HEK293 (cell line): ENCODE measurements around the gene FREM1.

Source experiments
- CTCF ChIA-PET: fragments of 350-600 bp; formaldehyde crosslinking; extraction: SDS; loops from one replicate; lab custom pipeline; 2021; ENCODE audit warnings: antibody characterized with exemption; lab: Yijun Ruan, JAX
- POLR2A ChIA-PET: fragments of 300-600 bp; formaldehyde crosslinking; extraction: SDS; loops from one replicate; lab custom pipeline; 2020; ENCODE audit warnings: antibody characterized with exemption, inconsistent platforms; lab: Yijun Ruan, JAX
- H3K27ac ChIP-seq: fragments of 200-500 bp; sonication (Bioruptor generic); 2 replicates; pipeline ENCODE4 v1.5.1; 2014; ENCODE audit warnings: low read depth, low read length, control low read depth, inconsistent platforms; ENCODE audit errors: extremely low read depth
- H3K36me3 ChIP-seq, 2 experiments: fragments of 200-500 bp in 1 of 2; sonication (Bioruptor generic) in 1 of 2; 1 replicate in 1 of 2; 2 replicates in 1 of 2; pipeline ENCODE4 v1.5.1; 2014 to 2017; ENCODE audit warnings: inconsistent platforms in 2 of 2, low read length in 2 of 2; ENCODE audit not compliant: control insufficient read depth in 2 of 2, insufficient read depth in 1 of 2
- H3K4me1 ChIP-seq: fragments of 200-500 bp; sonication (Bioruptor generic); 2 replicates; pipeline ENCODE4 v1.5.1; 2014; ENCODE audit warnings: mild to moderate bottlenecking, low read length, inconsistent platforms; ENCODE audit not compliant: control insufficient read depth, insufficient read depth
- H3K4me3 ChIP-seq: 2 replicates; pipeline ENCODE4 v1.5.1; 2011; ENCODE audit warnings: low read depth, mild to moderate bottlenecking, control low read depth, low read length, moderate library complexity
- H3K9me3 ChIP-seq: fragments of 200-500 bp; sonication (Bioruptor generic); 2 replicates; pipeline ENCODE4 v1.5.1; 2014; ENCODE audit warnings: low read depth, low read length, inconsistent platforms; ENCODE audit not compliant: control insufficient read depth, insufficient read depth
- ZBTB17 ChIP-seq: fragments of 450-650 bp; formaldehyde crosslinking; IDR thresholded peaks from 2 replicates; pipeline ENCODE4 v1.5.1; 2016; ENCODE audit warnings: missing biosample characterization, missing genetic modification characterization
- ZNF112 ChIP-seq: fragments of 450-650 bp; formaldehyde crosslinking; IDR thresholded peaks from 2 replicates; pipeline ENCODE4 v1.5.0; 2017; ENCODE audit warnings: missing biosample characterization, missing genetic modification characterization
- ZNF157 ChIP-seq: fragments of 450-650 bp; formaldehyde crosslinking; IDR thresholded peaks from 2 replicates; pipeline ENCODE4 v1.5.1; 2016; ENCODE audit warnings: missing biosample characterization, missing genetic modification characterization
- ZNF221 ChIP-seq: fragments of 450-650 bp; formaldehyde crosslinking; IDR thresholded peaks from 2 replicates; pipeline ENCODE4 v1.5.1; 2017; ENCODE audit warnings: missing biosample characterization, missing genetic modification characterization, borderline replicate concordance
- ZNF510 ChIP-seq: fragments of 450-650 bp; formaldehyde crosslinking; IDR thresholded peaks from 2 replicates; pipeline ENCODE4 v1.5.1; 2018; ENCODE audit warnings: mild to moderate bottlenecking, missing genetic modification characterization, missing biosample characterization; ENCODE audit not compliant: insufficient replicate concordance
- ZNF530 ChIP-seq: fragments of 450-650 bp; formaldehyde crosslinking; IDR thresholded peaks from 2 replicates; pipeline ENCODE4 v1.5.1; 2016; ENCODE audit warnings: low read depth, missing biosample characterization, missing genetic modification characterization
- ZNF561 ChIP-seq: fragments of 450-650 bp; IDR thresholded peaks from 2 replicates; pipeline ENCODE4 v1.5.1; 2018; ENCODE audit warnings: missing biosample characterization, missing genetic modification characterization, borderline replicate concordance
- ZNF596 ChIP-seq: fragments of 450-650 bp; IDR thresholded peaks from 2 replicates; pipeline ENCODE4 v1.5.0; 2018; ENCODE audit warnings: missing biosample characterization, mild to moderate bottlenecking, missing genetic modification characterization, moderate library complexity
- ZNF747 ChIP-seq: fragments of 450-650 bp; formaldehyde crosslinking; IDR thresholded peaks from 2 replicates; pipeline ENCODE4 v1.5.1; 2016; ENCODE audit warnings: missing biosample characterization, missing genetic modification characterization
- ZSCAN23 ChIP-seq: fragments of 450-650 bp; formaldehyde crosslinking; IDR thresholded peaks from 2 replicates; pipeline ENCODE4 v1.5.1; 2016; ENCODE audit warnings: missing biosample characterization, missing genetic modification characterization
- TF ChIP-seq, protein P1 (sequence below): fragments of 450-650 bp; formaldehyde crosslinking; IDR thresholded peaks from 2 replicates; pipeline ENCODE4 v1.5.1; 2016; ENCODE audit warnings: missing biosample characterization, missing genetic modification characterization
- TF ChIP-seq, protein P2 (sequence below): fragments of 450-650 bp; formaldehyde crosslinking; IDR thresholded peaks from 2 replicates; pipeline ENCODE4 v1.5.1; 2017; ENCODE audit warnings: missing biosample characterization, missing genetic modification characterization
- TF ChIP-seq, protein P3 (sequence below): IDR thresholded peaks from 2 replicates; pipeline ENCODE4 v1.6.1; 2011; ENCODE audit warnings: mild to moderate bottlenecking, low read depth, low read length, borderline replicate concordance
- TF ChIP-seq, protein P4 (sequence below): fragments of 450-650 bp; formaldehyde crosslinking; conservative IDR thresholded peaks from 2 replicates; pipeline ENCODE4 v1.5.1; 2016; ENCODE audit warnings: low read depth, missing biosample characterization, missing genetic modification characterization
- TF ChIP-seq, protein P5 (sequence below): fragments of 450-650 bp; formaldehyde crosslinking; IDR thresholded peaks from 2 replicates; pipeline ENCODE4 v1.5.1; 2016; ENCODE audit warnings: missing biosample characterization, missing genetic modification characterization

FREM1 gene

DNA sequence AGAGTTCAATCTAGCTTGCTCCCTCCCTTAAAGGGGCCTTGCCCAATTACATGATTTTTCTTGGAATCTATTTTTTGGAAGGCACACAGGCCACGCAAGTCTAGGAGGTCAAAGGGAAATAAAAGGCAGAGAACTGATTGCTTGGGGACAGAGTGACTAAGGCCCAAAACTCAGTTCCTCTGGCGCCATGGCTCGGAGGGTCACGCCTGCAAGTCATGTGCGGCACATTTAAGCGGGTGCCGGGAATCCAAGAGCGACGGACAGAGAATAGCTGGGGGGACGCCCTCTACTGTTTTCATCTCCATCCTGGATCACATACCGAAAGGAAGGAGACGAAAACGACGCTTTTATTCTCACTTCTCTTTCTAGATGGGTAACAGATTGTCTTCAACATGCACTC is 78.6 kb downstream of the FREM1 start (continued):
- TF ChIP-seq, protein P1, sequence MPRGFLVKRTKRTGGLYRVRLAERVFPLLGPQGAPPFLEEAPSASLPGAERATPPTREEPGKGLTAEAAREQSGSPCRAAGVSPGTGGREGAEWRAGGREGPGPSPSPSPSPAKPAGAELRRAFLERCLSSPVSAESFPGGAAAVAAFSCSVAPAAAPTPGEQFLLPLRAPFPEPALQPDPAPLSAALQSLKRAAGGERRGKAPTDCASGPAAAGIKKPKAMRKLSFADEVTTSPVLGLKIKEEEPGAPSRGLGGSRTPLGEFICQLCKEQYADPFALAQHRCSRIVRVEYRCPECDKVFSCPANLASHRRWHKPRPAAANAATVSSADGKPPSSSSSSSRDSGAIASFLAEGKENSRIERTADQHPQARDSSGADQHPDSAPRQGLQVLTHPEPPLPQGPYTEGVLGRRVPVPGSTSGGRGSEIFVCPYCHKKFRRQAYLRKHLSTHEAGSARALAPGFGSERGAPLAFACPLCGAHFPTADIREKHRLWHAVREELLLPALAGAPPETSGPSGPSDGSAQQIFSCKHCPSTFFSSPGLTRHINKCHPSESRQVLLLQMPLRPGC (tag by site-specific recombination): no peak
- no peak for TF ChIP-seq ZNF530 (tag by site-specific recombination)
- no peak for TF ChIP-seq ZNF157 (tag by site-specific recombination)
- TF ChIP-seq, protein P2, sequence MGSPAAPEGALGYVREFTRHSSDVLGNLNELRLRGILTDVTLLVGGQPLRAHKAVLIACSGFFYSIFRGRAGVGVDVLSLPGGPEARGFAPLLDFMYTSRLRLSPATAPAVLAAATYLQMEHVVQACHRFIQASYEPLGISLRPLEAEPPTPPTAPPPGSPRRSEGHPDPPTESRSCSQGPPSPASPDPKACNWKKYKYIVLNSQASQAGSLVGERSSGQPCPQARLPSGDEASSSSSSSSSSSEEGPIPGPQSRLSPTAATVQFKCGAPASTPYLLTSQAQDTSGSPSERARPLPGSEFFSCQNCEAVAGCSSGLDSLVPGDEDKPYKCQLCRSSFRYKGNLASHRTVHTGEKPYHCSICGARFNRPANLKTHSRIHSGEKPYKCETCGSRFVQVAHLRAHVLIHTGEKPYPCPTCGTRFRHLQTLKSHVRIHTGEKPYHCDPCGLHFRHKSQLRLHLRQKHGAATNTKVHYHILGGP (tag by site-specific recombination): no peak
- TF ChIP-seq ZBTB17 (tag by site-specific recombination): no peak
- no peak for TF ChIP-seq ZSCAN23 (tag by site-specific recombination)
- no peak for TF ChIP-seq ZNF596 (tag by site-specific recombination)
- no peak for TF ChIP-seq ZNF561

DNA sequence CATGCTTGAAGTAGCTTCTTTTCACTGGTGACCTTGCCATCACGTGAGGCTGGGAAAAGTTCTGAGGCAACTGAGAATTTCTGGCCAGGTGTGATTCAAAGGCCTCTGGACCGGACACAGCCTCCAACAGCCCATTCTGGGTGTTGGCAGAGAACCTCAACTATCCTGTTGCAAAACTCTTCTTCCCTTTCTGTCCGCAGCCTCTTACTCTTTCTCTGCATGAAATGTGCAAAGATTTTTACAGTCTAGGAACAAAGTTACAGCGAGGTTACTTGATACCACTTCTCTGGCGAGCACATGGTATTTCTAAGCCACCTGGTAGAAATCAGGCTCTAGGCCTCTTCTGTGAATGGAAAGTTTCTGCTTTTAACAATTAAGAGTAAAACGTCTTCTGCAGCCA is 79.2 kb downstream of the FREM1 start:
- POLR2A ChIA-PET: no interaction called here
- no peak overlapping the region for H3K27ac ChIP-seq
- CTCF ChIA-PET: no interaction called here
- TF ChIP-seq, protein P3, sequence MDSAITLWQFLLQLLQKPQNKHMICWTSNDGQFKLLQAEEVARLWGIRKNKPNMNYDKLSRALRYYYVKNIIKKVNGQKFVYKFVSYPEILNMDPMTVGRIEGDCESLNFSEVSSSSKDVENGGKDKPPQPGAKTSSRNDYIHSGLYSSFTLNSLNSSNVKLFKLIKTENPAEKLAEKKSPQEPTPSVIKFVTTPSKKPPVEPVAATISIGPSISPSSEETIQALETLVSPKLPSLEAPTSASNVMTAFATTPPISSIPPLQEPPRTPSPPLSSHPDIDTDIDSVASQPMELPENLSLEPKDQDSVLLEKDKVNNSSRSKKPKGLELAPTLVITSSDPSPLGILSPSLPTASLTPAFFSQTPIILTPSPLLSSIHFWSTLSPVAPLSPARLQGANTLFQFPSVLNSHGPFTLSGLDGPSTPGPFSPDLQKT: no peak
- no peak for TF ChIP-seq ZNF221 (tag by site-specific recombination)
- no peaks in the 10 kb centered on the region for H3K36me3 ChIP-seq
- no peaks in the 10 kb centered on the region for H3K4me1 ChIP-seq
- no peaks in the 10 kb centered on the region for H3K9me3 ChIP-seq
- H3K4me3 ChIP-seq: no peak overlapping the region

DNA sequence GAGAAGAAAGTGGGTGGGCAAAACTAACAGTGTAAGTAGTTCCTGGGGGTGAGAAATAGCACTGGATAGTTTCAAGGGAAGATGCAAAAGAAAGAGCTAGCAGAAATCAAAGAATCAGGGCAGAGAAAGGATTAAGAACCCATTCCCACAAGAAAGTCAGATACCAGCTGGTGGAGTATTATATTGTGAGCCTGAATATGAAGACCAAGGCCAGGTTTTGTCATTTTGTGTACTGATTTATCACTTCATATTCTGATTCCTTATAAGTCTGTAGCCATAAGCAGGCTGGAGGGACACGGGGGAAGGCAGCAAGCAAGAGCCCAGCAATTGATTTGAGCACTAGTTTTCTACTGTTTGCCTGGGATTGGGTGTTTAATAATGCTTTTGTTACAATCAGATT is 80.2 kb downstream of the FREM1 start:
- ChIA-PET POLR2A (no interaction called here), CTCF (interaction anchor here (1.4 kb wide), 1 partner anchor 12 kb away, joined by 4 read pairs; no protein-coding TSS in a partner anchor)
- Histone ChIP-seq H3K9me3 (no peaks in the 10 kb centered on the region), H3K4me3 (no peak overlapping the region)
- TF ChIP-seq, protein P4, sequence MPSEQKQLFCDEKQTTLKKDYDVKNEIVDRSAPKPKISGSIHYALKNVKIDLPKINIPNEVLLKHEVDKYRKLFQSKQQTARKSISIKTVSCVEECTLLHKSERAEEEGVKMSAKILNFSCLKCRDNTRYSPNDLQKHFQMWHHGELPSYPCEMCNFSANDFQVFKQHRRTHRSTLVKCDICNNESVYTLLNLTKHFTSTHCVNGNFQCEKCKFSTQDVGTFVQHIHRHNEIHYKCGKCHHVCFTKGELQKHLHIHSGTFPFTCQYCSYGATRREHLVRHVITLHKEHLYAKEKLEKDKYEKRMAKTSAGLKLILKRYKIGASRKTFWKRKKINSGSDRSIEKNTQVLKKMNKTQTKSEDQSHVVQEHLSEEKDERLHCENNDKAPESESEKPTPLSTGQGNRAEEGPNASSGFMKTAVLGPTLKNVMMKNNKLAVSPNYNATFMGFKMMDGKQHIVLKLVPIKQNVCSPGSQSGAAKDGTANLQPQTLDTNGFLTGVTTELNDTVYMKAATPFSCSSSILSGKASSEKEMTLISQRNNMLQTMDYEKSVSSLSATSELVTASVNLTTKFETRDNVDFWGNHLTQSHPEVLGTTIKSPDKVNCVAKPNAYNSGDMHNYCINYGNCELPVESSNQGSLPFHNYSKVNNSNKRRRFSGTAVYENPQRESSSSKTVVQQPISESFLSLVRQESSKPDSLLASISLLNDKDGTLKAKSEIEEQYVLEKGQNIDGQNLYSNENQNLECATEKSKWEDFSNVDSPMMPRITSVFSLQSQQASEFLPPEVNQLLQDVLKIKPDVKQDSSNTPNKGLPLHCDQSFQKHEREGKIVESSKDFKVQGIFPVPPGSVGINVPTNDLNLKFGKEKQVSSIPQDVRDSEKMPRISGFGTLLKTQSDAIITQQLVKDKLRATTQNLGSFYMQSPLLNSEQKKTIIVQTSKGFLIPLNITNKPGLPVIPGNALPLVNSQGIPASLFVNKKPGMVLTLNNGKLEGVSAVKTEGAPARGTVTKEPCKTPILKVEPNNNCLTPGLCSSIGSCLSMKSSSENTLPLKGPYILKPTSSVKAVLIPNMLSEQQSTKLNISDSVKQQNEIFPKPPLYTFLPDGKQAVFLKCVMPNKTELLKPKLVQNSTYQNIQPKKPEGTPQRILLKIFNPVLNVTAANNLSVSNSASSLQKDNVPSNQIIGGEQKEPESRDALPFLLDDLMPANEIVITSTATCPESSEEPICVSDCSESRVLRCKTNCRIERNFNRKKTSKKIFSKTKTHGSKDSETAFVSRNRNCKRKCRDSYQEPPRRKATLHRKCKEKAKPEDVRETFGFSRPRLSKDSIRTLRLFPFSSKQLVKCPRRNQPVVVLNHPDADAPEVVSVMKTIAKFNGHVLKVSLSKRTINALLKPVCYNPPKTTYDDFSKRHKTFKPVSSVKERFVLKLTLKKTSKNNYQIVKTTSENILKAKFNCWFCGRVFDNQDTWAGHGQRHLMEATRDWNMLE (tag by site-specific recombination): no peak
- TF ChIP-seq ZNF510 (tag by site-specific recombination): no peak
- TF ChIP-seq, protein P5, sequence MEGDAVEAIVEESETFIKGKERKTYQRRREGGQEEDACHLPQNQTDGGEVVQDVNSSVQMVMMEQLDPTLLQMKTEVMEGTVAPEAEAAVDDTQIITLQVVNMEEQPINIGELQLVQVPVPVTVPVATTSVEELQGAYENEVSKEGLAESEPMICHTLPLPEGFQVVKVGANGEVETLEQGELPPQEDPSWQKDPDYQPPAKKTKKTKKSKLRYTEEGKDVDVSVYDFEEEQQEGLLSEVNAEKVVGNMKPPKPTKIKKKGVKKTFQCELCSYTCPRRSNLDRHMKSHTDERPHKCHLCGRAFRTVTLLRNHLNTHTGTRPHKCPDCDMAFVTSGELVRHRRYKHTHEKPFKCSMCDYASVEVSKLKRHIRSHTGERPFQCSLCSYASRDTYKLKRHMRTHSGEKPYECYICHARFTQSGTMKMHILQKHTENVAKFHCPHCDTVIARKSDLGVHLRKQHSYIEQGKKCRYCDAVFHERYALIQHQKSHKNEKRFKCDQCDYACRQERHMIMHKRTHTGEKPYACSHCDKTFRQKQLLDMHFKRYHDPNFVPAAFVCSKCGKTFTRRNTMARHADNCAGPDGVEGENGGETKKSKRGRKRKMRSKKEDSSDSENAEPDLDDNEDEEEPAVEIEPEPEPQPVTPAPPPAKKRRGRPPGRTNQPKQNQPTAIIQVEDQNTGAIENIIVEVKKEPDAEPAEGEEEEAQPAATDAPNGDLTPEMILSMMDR (tag by site-specific recombination): no peak
- no peak for TF ChIP-seq ZNF747 (tag by site-specific recombination)
- no peak for TF ChIP-seq ZNF112 (tag by site-specific recombination)
- TF ChIP-seq, all 188 proteins: peak for 0
- Histone ChIP-seq H3K36me3 (no peaks in the 10 kb centered on the region), H3K27ac (no peak overlapping the region), H3K4me1 (no peaks in the 10 kb centered on the region)
